ENCODE results near the gene YPEL1. TPM values are rescaled to one million over a fixed set of nuclear protein-coding genes. Genes with fewer than 3 reads are reported as not detected.

The YPEL1 gene
- total RNA-seq (2013) = 0.94 TPM
- polyA plus RNA-seq = 1 to 10 TPM; 1.0 to 2.3 (median 2.0) TPM
- polyA minus RNA-seq = 0.32 and 0.83 TPM in 2 replicates
- total RNA-seq = 0.52 to 8.7 (median 2.7) reads per million in 11 experiments

GRCh38 chr22:21735200-21736083, at the start of gene YPEL1:
Gene YPEL1, minus strand, starts transcription at chr22:21735794. Its CDS starts 25,050 bp downstream, at chr22:21710744.
- Mint-ChIP-seq H3K9me3 (no peaks in the 10 kb centered on the region), H3K27me3 (ENCODE audit: low read depth in 3 of 3) (peaks cover 2 to 12% (median 6%) of the 10 kb centered on the region in 3 donors), H3K36me3 (peaks cover 0 to 3% of the 10 kb centered on the region in 2 donors), H3K27ac (peak within 1 kb of the TSS in 5 of 7 donors; percentile 75 to 89 (median 83)), H3K4me3 (peak within 1 kb of the TSS; percentile 91 to 95), H3K4me1 (peaks cover 15% of the 10 kb centered on the region)
- intact Hi-C loops (cut with micrococcal nuclease) = loop anchor here in 1 of 2 donors (5.0 kb wide), 1 partner anchor 132 kb away; the partner anchor contains the start of gene MAPK1
- no peak for TF ChIP-seq CTCF (IDR thresholded peaks at IDR 0.05)
- peak within 1 kb of the TSS; percentile 84 for H2AFZ ChIP-seq (ENCODE audit: insufficient read depth, low read depth, low read length, poor library complexity, severe bottlenecking)
- H3K4me3 ChIP-seq (replicated peaks in 1 of 3; ENCODE audit: low read depth in 2 of 3, low read length in 3 of 3) = peak within 1 kb of the TSS; percentile 37 to 76 (median 75)
- H3K9ac ChIP-seq (ENCODE audit: insufficient read depth, low read length, poor library complexity, severe bottlenecking) = peak within 1 kb of the TSS; percentile 62
- peak within 1 kb of the TSS; percentile 85 for H3K4me2 ChIP-seq (replicated peaks; ENCODE audit: extremely low read depth, low read length, poor library complexity, severe bottlenecking)
- H4K20me1 ChIP-seq (ENCODE audit: insufficient read depth, low read length) = no peaks in the 10 kb centered on the region
- H3K4me1 ChIP-seq (ENCODE audit: control insufficient read depth in 1 of 2, insufficient read depth in 2 of 2, low read length in 2 of 2) = peaks cover 13 to 20% of the 10 kb centered on the region in 2 donors
- no peaks in the 10 kb centered on the region for H3K36me3 ChIP-seq (replicated peaks in 1 of 2; ENCODE audit: control insufficient read depth in 1 of 2, insufficient read depth in 2 of 2, low read length in 2 of 2)
- WGBS (ENCODE audit: insufficient coverage) = under 1% methylated on average over 92 of the region's 102 CpGs
- H3K27ac ChIP-seq (ENCODE audit: low read depth in 1 of 2, low read length in 2 of 2) = no peak within 1 kb of the TSS
- no peaks in the 10 kb centered on the region for H3K9me3 ChIP-seq (replicated peaks in 1 of 2; ENCODE audit: control insufficient read depth in 1 of 2, insufficient read depth in 1 of 2, low read length in 2 of 2)
- peak; percentile 94 to 96 (median 96) for DNase-seq
- no peaks in the 10 kb centered on the region for H3K27me3 ChIP-seq (ENCODE audit: control insufficient read depth in 2 of 2, insufficient read depth in 2 of 2, low read length in 2 of 2)
- H3K79me2 ChIP-seq (ENCODE audit: insufficient read depth, low read length) = no peaks in the 10 kb centered on the region

GRCh38 chr22:21780259-21780658, 44.7 kb upstream of the YPEL1 start:
- peaks cover 0 to 1% (median 0%) of the 10 kb centered on the region in 3 donors for H3K27me3 Mint-ChIP-seq (ENCODE audit: low read depth in 3 of 3)
- no peak overlapping the region for H3K4me3 Mint-ChIP-seq
- Histone ChIP-seq H3K27me3 (ENCODE audit: control insufficient read depth in 2 of 2, insufficient read depth in 2 of 2, low read length in 2 of 2) (no peaks in the 10 kb centered on the region), H3K79me2 (ENCODE audit: insufficient read depth, low read length) (peaks cover 3% of the 10 kb centered on the region), H3K36me3 (replicated peaks in 1 of 2; ENCODE audit: control insufficient read depth in 1 of 2, insufficient read depth in 2 of 2, low read length in 2 of 2) (peaks cover 40 to 89% of the 10 kb centered on the region in 2 donors), H2AFZ (ENCODE audit: insufficient read depth, low read depth, low read length, poor library complexity, severe bottlenecking) (no peak overlapping the region), H3K27ac (ENCODE audit: low read depth in 1 of 2, low read length in 2 of 2) (no peak overlapping the region), H3K4me2 (replicated peaks; ENCODE audit: extremely low read depth, low read length, poor library complexity, severe bottlenecking) (no peak overlapping the region), H3K4me3 (replicated peaks in 1 of 3; ENCODE audit: low read depth in 2 of 3, low read length in 3 of 3) (no peak overlapping the region), H3K9me3 (replicated peaks in 1 of 2; ENCODE audit: control insufficient read depth in 1 of 2, insufficient read depth in 1 of 2, low read length in 2 of 2) (no peaks in the 10 kb centered on the region), H3K4me1 (ENCODE audit: control insufficient read depth in 1 of 2, insufficient read depth in 2 of 2, low read length in 2 of 2) (no peaks in the 10 kb centered on the region), H4K20me1 (ENCODE audit: insufficient read depth, low read length) (peaks cover 51% of the 10 kb centered on the region), H3K9ac (ENCODE audit: insufficient read depth, low read length, poor library complexity, severe bottlenecking) (no peak overlapping the region)
- peaks cover 0 to 1% (median 0%) of the 10 kb centered on the region in 7 donors for H3K9me3 Mint-ChIP-seq
- peak overlapping the region in 4 of 7 donors; percentile 3 to 53 (median 17) for H3K27ac Mint-ChIP-seq
- intact Hi-C loops (cut with micrococcal nuclease) = loop anchor here in 1 of 2 donors (10.0 kb wide), 1 partner anchor 85 kb away; no protein-coding TSS in a partner anchor
- no CpG with 5 or more reads among the region's 2 CpGs for WGBS (ENCODE audit: insufficient coverage)
- no peaks in the 10 kb centered on the region for H3K4me1 Mint-ChIP-seq
- peaks cover 55 to 91% of the 10 kb centered on the region in 2 donors for H3K36me3 Mint-ChIP-seq
- DNase-seq = no peak
- no peak for TF ChIP-seq CTCF (IDR thresholded peaks at IDR 0.05)

Data from CD14-positive monocyte (primary cell).